ENCODE results near the gene RSRC2. TPM values are rescaled to one million over a fixed set of nuclear protein-coding genes. Genes with fewer than 3 reads are reported as not detected.

Gene RSRC2
- total RNA-seq, 1 experiment from 2014 or later, result 64.9 TPM

GRCh38 chr12:122499991-122500684 is 26.6 kb downstream of the RSRC2 start:
- H3K27ac ChIP-seq (ENCODE audit: insufficient read length, low read depth, low read length), result peak overlapping the region; percentile 53
- H3K9me3 ChIP-seq (ENCODE audit: control insufficient read depth, low read depth, low read length), result no peaks in the 10 kb centered on the region
- H2BK15ac ChIP-seq (ENCODE audit: low read depth, low read length), result no peak overlapping the region
- H3K27ac Mint-ChIP-seq, result peak overlapping the region; percentile 99 to 100 (median 100)
- no peaks in the 10 kb centered on the region for H4K20me1 ChIP-seq (ENCODE audit: control insufficient read depth, insufficient read depth, insufficient read length)
- peaks cover 12 to 15% of the 10 kb centered on the region in 2 experiments for H3K4me1 Mint-ChIP-seq
- no peak for TF ChIP-seq CTCF (conservative IDR thresholded peaks at IDR 0.05)
- H3K4ac ChIP-seq (ENCODE audit: low read depth, low read length), result no peak overlapping the region; the same call in 1 of the 2 replicates
- H3K9ac ChIP-seq (ENCODE audit: extremely low read depth, insufficient read length, low read length), result peak overlapping the region; percentile 89
- H3K79me2 ChIP-seq (ENCODE audit: insufficient read depth, low read length), result no peaks in the 10 kb centered on the region; the same call in 1 of the 2 replicates
- peak overlapping the region; percentile 80 for H3K18ac ChIP-seq (ENCODE audit: insufficient read length, low read depth, low read length)
- H3K4me3 Mint-ChIP-seq, result peak overlapping the region; percentile 97 to 98
- H3K4me2 ChIP-seq (ENCODE audit: insufficient read depth, insufficient read length, low read length), result peak overlapping the region; percentile 83
- H3K36me3 Mint-ChIP-seq (ENCODE audit: insufficient read depth in 1 of 3, low read depth in 3 of 3), result peaks cover 12 to 40% (median 32%) of the 10 kb centered on the region in 3 experiments
- H2AK5ac ChIP-seq (ENCODE audit: insufficient read length, low read length), result no peak overlapping the region
- H2BK12ac ChIP-seq (ENCODE audit: insufficient read length, low read depth, low read length), result no peak overlapping the region
- H4K91ac ChIP-seq (ENCODE audit: insufficient read length, low read depth, low read length), result no peak overlapping the region
- no peaks in the 10 kb centered on the region for H3K23me2 ChIP-seq (ENCODE audit: insufficient read length, low read depth, low read length, poor library complexity, severe bottlenecking)
- H2BK120ac ChIP-seq (ENCODE audit: low read depth, low read length, poor library complexity, severe bottlenecking), result no peak overlapping the region
- no peak overlapping the region for H4K5ac ChIP-seq (ENCODE audit: insufficient read length, low read depth, low read length)
- no peaks in the 10 kb centered on the region for H3K79me1 ChIP-seq (ENCODE audit: insufficient read depth, low read depth, low read length, poor library complexity, severe bottlenecking)
- H2BK5ac ChIP-seq (ENCODE audit: insufficient read length, low read length), result no peak overlapping the region
- H3K4me1 ChIP-seq (ENCODE audit: insufficient read depth, low read length), result no peaks in the 10 kb centered on the region
- no CpG with 5 or more reads among the region's 47 CpGs for WGBS (ENCODE audit: extremely low coverage, insufficient read length, low lambda C conversion rate)
- DNase-seq, result peak; percentile 59
- H3T11ph ChIP-seq (ENCODE audit: low read length), result no peak overlapping the region
- no peak overlapping the region for H3K56ac ChIP-seq (ENCODE audit: insufficient read length, low read depth, low read length)
- H2BK20ac ChIP-seq (ENCODE audit: low read depth, low read length, poor library complexity, severe bottlenecking), result no peak overlapping the region
- H3K23ac ChIP-seq (ENCODE audit: insufficient read length, low read depth, low read length), result no peak overlapping the region
- H3K14ac ChIP-seq (ENCODE audit: insufficient read depth, low read length), result peak overlapping the region; percentile 90
- no peaks in the 10 kb centered on the region; a peak in 1 of 5 replicates for H3K9me3 Mint-ChIP-seq
- H2AFZ ChIP-seq (ENCODE audit: low read length), result no peak overlapping the region
- no peak overlapping the region for H4K8ac ChIP-seq (replicated peaks; ENCODE audit: insufficient read length, low read depth, low read length)
- H3K27me3 ChIP-seq (ENCODE audit: insufficient read depth, low read length), result no peaks in the 10 kb centered on the region
- no peaks in the 10 kb centered on the region; the same call in 1 of the 2 replicates for H3K27me3 Mint-ChIP-seq (ENCODE audit: low read depth)
